ENCODE data around the gene FOS.

FOS gene

DNA sequence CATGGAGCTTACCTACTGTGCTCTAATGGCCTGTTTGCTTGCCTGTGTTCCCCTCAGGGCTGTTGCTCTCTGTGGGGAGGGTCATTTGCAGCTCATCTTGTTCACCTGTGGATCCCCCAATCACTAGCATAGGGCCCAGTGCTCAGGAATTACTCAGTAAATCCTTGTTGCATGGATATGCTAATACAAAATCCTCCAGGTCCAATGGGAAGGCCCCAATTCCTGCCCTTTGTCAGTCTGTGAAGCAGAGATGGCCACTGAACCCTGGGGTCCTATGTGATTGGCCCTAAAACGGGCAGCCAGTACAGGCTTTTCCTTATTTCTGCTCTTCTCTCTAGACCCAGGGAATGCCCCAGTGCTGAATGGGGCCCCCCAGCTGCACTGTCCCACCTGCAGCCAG is 44.1 kb downstream of the FOS start:
- DNase-seq: no peak

DNA sequence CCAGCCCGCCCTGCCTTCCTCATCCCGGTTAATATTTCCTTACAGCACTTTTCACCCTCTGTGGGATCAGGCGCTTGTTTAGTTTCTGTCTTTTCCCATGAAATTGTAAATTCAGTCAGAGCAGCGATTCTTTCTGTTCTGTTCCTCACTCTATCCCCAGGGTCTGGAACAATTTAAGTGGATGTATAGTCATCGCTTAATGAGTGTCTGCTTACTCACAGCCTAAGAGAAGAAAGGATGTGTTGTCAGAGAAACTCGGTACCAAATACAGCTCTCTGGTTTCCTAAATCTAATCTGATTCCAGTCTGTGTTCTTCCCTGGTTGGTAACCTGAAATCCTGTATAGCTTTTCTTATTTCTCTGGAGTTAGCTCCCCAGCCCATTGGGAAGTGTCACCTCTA is 44.9 kb downstream of the FOS start:
- no peak for DNase-seq

DNA sequence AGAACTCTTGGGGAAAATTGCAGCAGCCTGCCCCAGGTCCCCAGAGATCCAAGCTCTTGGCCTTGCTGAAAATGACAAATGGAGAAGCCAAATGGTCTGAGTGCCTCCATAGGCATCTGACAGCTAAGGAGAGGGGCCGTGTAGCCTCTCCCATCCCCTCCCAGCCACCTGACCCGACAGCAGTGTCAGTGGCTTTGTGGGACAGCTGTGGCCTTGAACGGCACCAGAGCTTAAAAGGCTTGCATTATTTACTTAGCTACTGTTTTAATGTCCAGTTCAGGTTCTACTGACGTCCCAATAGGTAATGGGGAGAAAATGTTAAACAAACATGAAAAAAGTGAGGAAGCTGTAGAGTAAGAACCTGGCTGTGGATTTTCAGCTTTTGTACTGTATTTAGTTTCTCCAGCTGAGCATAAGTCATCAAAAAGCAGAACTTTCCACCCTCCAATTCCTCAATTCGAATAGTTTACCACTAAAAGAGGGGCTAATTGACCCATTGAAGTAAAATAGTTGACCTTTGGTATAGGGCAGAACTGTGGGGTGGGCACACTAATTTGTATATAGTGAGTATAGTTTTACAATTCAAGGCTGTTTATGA is 50.0 kb downstream of the FOS start:
- DNase-seq: no peak

DNA sequence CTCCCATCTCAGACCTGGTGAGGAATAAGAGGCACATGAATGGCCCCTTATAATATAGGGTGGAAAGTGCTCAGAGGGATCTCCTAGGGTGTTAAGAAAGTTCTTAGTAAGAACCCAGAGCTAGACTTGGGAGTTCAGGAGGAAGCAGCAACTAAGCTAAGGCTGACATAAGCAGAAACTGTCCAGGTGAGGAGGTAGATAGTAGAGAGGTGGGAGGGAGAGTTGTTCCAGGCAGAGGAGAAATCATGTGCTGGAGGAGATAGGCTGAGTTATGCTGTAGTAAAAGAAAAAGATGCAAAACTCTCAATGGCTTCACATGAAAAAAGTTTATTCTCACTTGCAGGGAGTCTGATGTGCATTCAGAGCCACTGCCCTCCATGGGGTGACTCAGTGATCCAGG is 50.7 kb downstream of the FOS start:
- no peak for DNase-seq

DNA sequence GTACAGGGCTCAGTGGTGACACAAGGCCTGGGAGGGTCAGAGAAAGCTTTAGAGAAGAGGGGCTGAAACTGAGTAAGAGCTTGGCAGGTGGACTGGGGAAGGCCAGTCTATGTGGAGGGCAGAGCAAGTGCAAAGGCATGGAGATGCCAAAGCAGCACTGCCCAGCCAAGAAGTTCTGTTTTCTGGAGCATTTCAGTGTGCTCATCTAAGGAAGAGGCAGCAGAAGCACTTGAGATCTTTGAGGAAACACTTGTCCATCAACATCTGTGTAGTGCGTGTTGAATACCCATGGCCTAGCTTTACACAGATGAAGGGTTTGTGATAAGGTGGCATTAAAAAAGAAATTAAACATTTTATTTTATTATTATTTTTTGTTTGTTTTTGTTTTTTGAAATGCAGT is 52.8 kb downstream of the FOS start:
- no peak for DNase-seq

Measured in NCI-H2171 treated with DMSO at 0.1 percent for 48 hours (cell line).